Activated CD8-positive, alpha-beta memory T cell treated with anti-CD3 and anti-CD28 coated beads, Interleukin-2, amount 50 U/mL, for 48 hours (primary cell): ENCODE measurements around the gene COL19A1.
"Not testable (repeated sequence)": the region's sequence is repeated elsewhere in the genome, so short reads cannot be mapped to it uniquely, and the experiment has no call there.

ENCODE experiments used
- DNase-seq: peaks from one replicate; pipeline ENCODE4 v3.0.0-alpha.2; 2020

The COL19A1 gene

GRCh38 chr6:69866351-69866769 is at the start of gene COL19A1:
COL19A1 (plus strand) TSS chr6:69866556; CDS start chr6:69879568, 13,012 bp downstream.
- DNase-seq = peak; percentile 66

- no peak for DNase-seq
These were observed 49.8 kb upstream of the COL19A1 start for GRCh38 chr6:69816569-69816968.

- no peak for DNase-seq
These were observed 49.0 kb upstream of the COL19A1 start for GRCh38 chr6:69817358-69817757.

GRCh38 chr6:69818223-69818930 is 48.0 kb upstream of the COL19A1 start:
- DNase-seq = no peak

- DNase-seq = no peak
These were observed 47.2 kb upstream of the COL19A1 start for GRCh38 chr6:69819138-69819537.

GRCh38 chr6:69820018-69820417 is 46.3 kb upstream of the COL19A1 start:
- DNase-seq = no peak

- DNase-seq = no peak
These were observed 45.9 kb upstream of the COL19A1 start for GRCh38 chr6:69820438-69820837.

GRCh38 chr6:69824355-69824754 is 42.0 kb upstream of the COL19A1 start:
- DNase-seq = not testable (repeated sequence)

GRCh38 chr6:69825904-69826303 is 40.5 kb upstream of the COL19A1 start:
- no peak for DNase-seq

- no peak for DNase-seq
These were observed 39.0 kb upstream of the COL19A1 start for GRCh38 chr6:69827276-69827893.

- DNase-seq = no peak
These were observed 33.8 kb upstream of the COL19A1 start for GRCh38 chr6:69832558-69832957.

GRCh38 chr6:69835414-69836179 is 30.8 kb upstream of the COL19A1 start:
- no peak for DNase-seq

GRCh38 chr6:69841862-69842261 is 24.5 kb upstream of the COL19A1 start:
- no peak for DNase-seq

GRCh38 chr6:69843189-69843588 is 23.2 kb upstream of the COL19A1 start:
- DNase-seq = no peak

- no peak for DNase-seq
These were observed 20.0 kb upstream of the COL19A1 start for GRCh38 chr6:69846312-69846711.

GRCh38 chr6:69846770-69847491 is 19.4 kb upstream of the COL19A1 start:
- DNase-seq = no peak

GRCh38 chr6:69847492-69847788 is 18.9 kb upstream of the COL19A1 start:
- no peak for DNase-seq

- DNase-seq = no peak
These were observed 17.8 kb upstream of the COL19A1 start for GRCh38 chr6:69848552-69848951.

- DNase-seq = no peak
These were observed 13.7 kb upstream of the COL19A1 start for GRCh38 chr6:69852706-69853105.

GRCh38 chr6:69861986-69862385 is 4.4 kb upstream of the COL19A1 start:
- no peak for DNase-seq

- no peak for DNase-seq
These were observed 2.6 kb upstream of the COL19A1 start for GRCh38 chr6:69863766-69864165.

GRCh38 chr6:69865126-69865525 is 1.2 kb upstream of the COL19A1 start:
- DNase-seq = no peak
